ELR (cell line): ENCODE results near the gene TIAM2.
"Not testable (repeated sequence)": the region's sequence is repeated elsewhere in the genome, so short reads cannot be mapped to it uniquely, and the experiment has no call there.

Experiments
- DNase-seq: peaks from one replicate; pipeline ENCODE4 v3.0.0-alpha.2; 2015; ENCODE audit warnings: low read depth

The TIAM2 gene

DNA sequence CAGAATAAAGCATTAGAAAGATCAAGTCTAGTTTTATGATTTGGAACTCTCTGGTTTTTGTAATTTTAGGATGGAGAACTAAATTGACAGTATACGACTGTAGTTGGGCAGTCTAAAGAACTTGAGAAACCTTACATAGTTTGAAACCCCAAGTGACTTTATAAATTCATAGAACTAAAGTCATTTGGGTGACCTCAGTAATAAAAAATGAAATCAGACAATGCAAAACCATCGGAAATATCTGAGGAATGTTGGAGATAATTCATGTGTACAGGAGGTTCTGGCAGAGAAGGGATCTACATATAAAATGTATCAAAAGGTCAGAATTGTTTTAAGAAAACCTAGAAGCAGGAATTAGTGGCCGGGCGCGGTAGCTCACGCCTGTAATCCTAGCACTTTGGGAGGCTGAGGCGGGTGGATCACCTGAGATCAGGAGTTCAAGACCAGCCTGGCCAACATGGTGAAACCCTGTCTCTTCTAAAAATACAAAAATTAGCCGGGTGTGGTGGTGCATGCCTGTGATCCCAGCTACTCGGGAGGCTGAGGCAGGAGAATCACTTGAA is 108.0 kb downstream of the TIAM2 start:
- DNase-seq, result peak; percentile 78

DNA sequence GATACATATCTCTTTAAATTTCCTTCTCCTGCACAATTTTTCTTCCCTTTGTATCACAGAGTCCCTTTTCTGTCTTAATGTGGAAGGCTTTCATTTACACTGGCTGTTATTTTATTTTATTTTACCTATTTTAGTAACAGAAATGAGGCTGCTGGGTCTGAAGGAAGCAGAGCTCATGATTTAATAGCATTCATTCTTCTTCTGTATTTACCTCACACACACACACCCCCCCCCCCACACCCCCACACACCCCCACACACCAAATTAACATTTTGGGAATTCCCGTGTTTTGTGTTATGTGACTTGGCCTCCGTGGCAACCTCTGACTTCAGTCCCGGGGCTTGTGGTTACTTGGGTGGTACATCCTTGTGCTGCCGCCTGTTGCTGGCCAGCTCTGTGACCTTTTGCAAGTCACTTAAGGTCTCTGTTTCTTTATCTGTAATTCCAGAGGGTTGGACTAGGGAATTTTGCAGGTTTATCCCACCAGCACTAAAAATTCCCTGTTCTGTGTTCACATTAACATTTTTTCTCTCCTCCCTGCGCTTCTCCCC is 108.8 kb downstream of the TIAM2 start:
- DNase-seq, result peak; percentile 22

DNA sequence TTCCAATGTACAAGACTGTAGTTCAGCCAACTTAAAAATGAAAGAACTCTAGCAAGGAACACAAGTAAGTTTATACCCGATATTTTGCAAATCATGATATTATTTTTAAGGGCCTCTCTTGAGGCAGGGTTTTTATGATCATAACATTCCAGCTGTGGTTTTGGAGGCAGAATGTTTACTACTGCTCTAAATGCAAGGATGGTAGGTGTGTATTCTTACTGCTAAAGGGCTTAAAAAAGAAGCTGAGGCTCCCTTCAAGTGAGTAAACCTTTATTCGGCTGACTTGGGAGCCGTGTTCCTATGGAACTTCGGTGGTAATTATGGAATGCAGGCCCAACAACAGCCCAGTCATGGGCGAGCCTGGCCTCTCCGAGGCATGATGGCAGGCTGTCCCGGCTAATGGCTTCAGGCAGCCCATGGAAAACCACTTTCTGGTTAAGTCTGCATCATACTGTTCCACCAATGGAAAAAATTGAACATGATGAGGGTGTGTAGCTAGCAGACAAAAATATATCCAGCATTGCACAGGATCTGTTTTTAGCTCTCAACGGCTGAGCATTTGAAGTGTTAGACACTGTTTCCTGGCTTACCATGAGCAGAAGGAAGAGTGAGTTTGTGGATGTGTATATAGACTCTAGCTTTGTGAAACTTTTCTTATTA is 111.5 kb downstream of the TIAM2 start:
- no peak for DNase-seq

DNA sequence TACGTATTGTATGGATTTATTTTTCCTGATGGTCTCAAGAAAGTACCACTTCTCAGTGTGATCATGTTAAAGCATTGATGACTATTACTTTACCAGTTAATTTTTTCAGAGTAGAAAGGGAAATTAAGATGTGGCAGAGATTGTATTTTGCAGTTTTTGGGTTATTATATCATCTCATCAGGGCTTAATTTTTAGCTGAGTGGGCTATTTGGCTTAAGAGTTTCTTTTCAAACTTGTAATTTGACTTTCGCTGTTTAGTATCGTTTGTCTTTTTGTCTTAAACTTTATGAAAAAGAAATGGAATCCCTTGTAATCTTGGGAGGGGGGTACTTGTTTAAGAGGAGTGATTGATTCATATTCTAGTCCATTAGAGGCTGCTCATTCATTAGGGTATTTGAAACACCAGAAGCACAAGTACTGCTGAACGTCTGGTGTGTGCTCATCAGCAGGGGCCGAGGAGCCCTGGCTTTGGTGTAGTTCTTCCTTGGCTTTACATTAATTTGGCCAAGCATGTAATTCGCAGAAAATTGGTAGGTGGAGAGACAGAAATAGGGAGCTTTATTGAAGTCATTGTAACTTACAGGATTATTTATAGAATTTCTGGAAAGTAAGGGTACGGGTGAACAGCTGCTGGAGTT is 112.4 kb downstream of the TIAM2 start:
- no peak for DNase-seq

GRCh38 chr6:155108070-155108820 is 113.1 kb downstream of the TIAM2 start:
- DNase-seq, result peak; percentile 23

DNA sequence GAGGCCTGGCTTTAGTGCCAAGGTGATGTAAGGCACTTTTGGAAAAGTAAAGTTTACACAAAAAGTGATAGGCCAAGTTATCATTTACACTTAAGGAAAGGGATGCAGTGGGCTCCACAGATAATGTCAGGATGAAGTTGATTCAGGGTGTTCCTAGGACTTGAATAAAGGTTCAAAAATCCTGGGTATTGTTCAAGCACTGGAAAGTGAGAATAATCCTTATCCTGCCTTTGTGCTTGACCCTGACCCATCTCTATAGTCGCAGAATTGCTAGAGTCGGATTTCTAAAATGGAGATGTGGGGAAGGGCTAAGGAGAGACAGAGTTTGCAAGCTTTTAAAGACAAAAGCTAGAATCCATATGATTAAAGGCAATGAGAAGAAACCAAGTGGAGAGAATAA is 115.6 kb downstream of the TIAM2 start:
- no peak for DNase-seq

DNA sequence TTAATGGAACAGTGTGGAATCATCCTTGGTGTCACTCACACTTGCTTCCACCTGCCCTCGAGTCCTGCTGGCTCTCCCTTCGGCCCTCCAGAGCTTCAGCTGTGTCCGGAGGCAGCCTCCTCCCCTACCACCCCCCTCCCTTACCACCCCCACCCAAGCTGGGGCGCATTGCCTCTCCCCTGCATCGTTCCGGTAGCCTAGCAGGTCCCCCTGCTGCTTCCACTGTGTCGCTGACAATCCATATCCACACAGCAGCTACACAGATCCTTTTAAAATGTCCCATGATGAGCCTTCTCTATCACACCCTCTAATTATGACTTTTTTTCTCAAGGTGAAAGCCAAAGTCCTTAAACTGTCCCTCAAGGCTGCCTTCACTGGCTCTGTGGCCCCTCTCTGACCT is 117.6 kb downstream of the TIAM2 start:
- no peak for DNase-seq

DNA sequence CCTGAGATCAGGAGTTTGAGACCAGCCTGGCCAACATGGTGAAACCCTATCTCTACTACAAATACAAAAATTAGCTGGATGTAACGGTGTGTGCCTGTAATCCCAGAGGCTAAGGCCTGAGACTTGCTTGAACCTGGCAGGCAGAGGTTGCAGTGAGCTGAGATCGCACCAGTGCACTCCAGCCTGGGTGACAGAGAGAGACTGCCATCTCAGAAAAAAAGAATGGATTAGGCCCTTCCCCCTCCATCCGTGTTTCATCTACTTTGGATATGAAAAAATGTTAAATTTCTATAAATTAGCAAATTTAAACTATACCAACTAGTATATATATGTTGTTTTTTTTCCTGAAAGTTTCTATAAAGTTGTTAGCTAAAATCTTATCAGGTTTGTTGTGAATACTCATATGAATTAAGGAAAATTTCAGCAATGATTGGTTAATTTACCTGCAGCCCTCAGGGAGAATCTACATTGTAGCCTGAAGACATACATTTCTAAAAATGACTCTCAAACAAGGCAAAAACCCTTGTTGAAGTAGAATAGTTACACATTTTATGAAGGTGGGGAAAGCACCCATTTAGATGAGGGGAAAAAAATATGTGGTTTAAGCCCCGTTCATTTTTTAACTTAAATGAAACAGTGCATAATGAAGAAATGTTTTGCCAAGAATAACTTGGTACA is 120.9 kb downstream of the TIAM2 start:
- DNase-seq, result no peak

DNA sequence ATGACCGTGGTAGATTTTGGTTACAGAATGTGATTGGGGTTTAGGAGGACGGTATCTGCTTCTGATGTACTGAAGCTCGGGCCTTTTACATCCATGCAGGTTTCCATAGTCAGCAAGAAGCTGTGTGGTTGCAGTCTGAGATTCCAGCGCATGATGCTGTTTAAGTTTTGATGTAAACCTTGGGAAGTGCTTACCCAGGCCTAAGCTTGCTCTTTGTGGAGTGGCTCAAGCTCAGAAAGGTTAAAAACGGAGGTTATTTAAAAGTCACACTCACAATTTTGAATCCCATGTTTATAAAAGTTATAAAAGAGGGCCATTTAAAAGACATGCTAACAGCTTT is 121.4 kb downstream of the TIAM2 start:
- no peak for DNase-seq

GRCh38 chr6:155117256-155117655 is 122.1 kb downstream of the TIAM2 start:
- DNase-seq, result peak; percentile 75

DNA sequence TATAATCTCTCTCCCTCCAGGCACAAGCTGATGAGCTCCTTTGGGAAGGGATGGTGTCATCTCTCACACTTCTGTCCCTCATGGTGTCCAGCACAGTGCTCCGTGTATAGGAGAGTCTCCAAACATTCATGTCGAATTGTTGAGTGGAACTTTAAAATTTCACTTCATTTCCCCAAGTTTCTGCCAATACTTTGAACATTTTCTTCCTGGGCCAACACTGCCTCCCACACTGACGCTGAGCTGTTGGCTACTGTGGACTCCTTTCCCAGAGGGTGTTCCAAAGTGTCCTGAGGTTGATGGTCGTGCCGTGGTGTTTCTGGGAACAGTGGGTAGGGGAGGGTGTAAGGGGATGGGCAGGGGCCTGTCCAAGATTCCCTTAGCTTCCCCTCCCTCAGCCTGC is 122.7 kb downstream of the TIAM2 start:
- DNase-seq, result no peak

GRCh38 chr6:155119201-155119600 is 124.1 kb downstream of the TIAM2 start:
- not testable (repeated sequence) for DNase-seq

GRCh38 chr6:155120034-155120433 is 124.9 kb downstream of the TIAM2 start:
- DNase-seq, result peak; percentile 50

- no peak for DNase-seq
These were observed 126.2 kb downstream of the TIAM2 start for GRCh38 chr6:155121294-155121693.

- no peak for DNase-seq
These were observed 126.6 kb downstream of the TIAM2 start for GRCh38 chr6:155121699-155122098.

GRCh38 chr6:155122199-155122950 is 127.3 kb downstream of the TIAM2 start:
- DNase-seq, result no peak

- no peak for DNase-seq
These were observed 128.4 kb downstream of the TIAM2 start for GRCh38 chr6:155123520-155123919.

- DNase-seq, result peak; percentile 34
These were observed 130.8 kb downstream of the TIAM2 start for GRCh38 chr6:155125906-155126305.

DNA sequence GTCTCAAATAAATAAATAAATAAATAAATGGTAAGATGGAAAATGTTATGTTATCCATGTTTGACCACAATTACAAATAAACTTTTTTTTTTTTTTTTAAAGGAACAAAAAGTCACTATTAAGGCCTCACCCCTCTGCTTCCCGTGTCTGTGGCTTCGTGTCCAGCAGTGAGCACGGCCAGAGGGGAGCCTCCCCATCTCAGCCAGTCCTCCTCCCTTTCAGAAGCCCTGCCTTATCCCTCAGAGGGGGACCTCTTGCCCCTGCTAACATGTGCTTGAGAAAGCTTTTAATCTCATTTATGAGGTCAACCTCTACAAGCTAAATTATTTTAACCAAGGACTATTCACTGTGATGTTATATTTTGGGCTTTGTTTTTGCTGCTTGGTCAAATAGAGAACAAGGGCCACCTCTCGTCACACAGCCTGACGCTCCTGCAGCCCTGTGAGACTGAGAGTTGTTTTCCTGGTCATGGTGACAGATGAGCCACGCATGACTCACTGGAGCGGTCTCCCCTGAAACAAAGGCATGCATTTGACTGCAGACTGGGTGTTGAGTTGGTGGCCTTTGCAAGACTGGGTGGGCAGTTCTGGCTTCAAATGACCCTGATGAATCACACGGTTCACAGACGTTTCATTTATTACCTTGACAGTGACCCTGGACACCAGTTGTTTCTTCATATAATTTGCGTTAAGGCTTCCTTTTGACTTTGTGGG is 131.8 kb downstream of the TIAM2 start:
- DNase-seq, result peak; percentile 82

- DNase-seq, result no peak
These were observed 133.9 kb downstream of the TIAM2 start for GRCh38 chr6:155128977-155129376.

- DNase-seq, result no peak
These were observed 134.6 kb downstream of the TIAM2 start for GRCh38 chr6:155129744-155130143.
